ENCODE data around the gene FBLN7. TPM values are rescaled to one million over a fixed set of nuclear protein-coding genes. Genes with fewer than 3 reads are reported as not detected.

Gene FBLN7
- total RNA-seq, 1 donor from 2014 or later, result 19.1 TPM

- Mint-ChIP-seq H3K4me3 (no peak overlapping the region), H3K27ac (ENCODE audit: unreplicated experiment) (no peak overlapping the region)
- no peak for DNase-seq (ENCODE audit: low read depth, low spot score)
Measured at GRCh38 chr2:112216167-112216566, 78.0 kb downstream of the FBLN7 start.

GRCh38 chr2:112217854-112218253 lies 79.7 kb downstream of the FBLN7 start:
- Mint-ChIP-seq H3K27ac (ENCODE audit: unreplicated experiment) (no peak overlapping the region), H3K4me1 (no peaks in the 10 kb centered on the region), H3K9me3 (peaks cover 16% of the 10 kb centered on the region), H3K4me3 (no peak overlapping the region), H3K36me3 (ENCODE audit: low read depth) (peaks cover 37% of the 10 kb centered on the region), H3K27me3 (ENCODE audit: low read depth) (no peaks in the 10 kb centered on the region)
- TF ChIP-seq CTCF (conservative IDR thresholded peaks at IDR 0.05), result no peak
- DNase-seq (ENCODE audit: low read depth, low spot score), result no peak

More at GRCh38 chr2:112216167-112216566, 78.0 kb downstream of the FBLN7 start:
- peaks cover 30% of the 10 kb centered on the region for H3K36me3 Mint-ChIP-seq (ENCODE audit: low read depth)
- H3K4me1 Mint-ChIP-seq, result no peaks in the 10 kb centered on the region
- H3K27me3 Mint-ChIP-seq (ENCODE audit: low read depth), result no peaks in the 10 kb centered on the region
- H3K9me3 Mint-ChIP-seq, result peaks cover 9% of the 10 kb centered on the region
- TF ChIP-seq CTCF (conservative IDR thresholded peaks at IDR 0.05), result no peak

GRCh38 chr2:112220186-112220585 lies 82.0 kb downstream of the FBLN7 start:
- H3K36me3 Mint-ChIP-seq (ENCODE audit: low read depth), result peaks cover 27% of the 10 kb centered on the region
- TF ChIP-seq CTCF (conservative IDR thresholded peaks at IDR 0.05), result no peak
- no peak for DNase-seq (ENCODE audit: low read depth, low spot score)
- H3K4me1 Mint-ChIP-seq, result no peaks in the 10 kb centered on the region
- no peak overlapping the region for H3K4me3 Mint-ChIP-seq
- peaks cover 16% of the 10 kb centered on the region for H3K9me3 Mint-ChIP-seq
- H3K27ac Mint-ChIP-seq (ENCODE audit: unreplicated experiment), result no peak overlapping the region
- H3K27me3 Mint-ChIP-seq (ENCODE audit: low read depth), result no peaks in the 10 kb centered on the region

- no peak for DNase-seq (ENCODE audit: low read depth, low spot score)
- Mint-ChIP-seq H3K4me1 (no peaks in the 10 kb centered on the region), H3K9me3 (peaks cover 16% of the 10 kb centered on the region), H3K27me3 (ENCODE audit: low read depth) (no peaks in the 10 kb centered on the region), H3K36me3 (ENCODE audit: low read depth) (peaks cover 27% of the 10 kb centered on the region), H3K27ac (ENCODE audit: unreplicated experiment) (no peak overlapping the region), H3K4me3 (no peak overlapping the region)
- no peak for TF ChIP-seq CTCF (conservative IDR thresholded peaks at IDR 0.05)
Measured at GRCh38 chr2:112220831-112221230, 82.6 kb downstream of the FBLN7 start.

GRCh38 chr2:112229348-112229747 lies 91.2 kb downstream of the FBLN7 start:
- Mint-ChIP-seq H3K27ac (ENCODE audit: unreplicated experiment) (no peak overlapping the region), H3K4me3 (no peak overlapping the region), H3K4me1 (no peaks in the 10 kb centered on the region), H3K36me3 (ENCODE audit: low read depth) (peaks cover 16% of the 10 kb centered on the region), H3K27me3 (ENCODE audit: low read depth) (no peaks in the 10 kb centered on the region), H3K9me3 (no peaks in the 10 kb centered on the region)
- no peak for DNase-seq (ENCODE audit: low read depth, low spot score)
- TF ChIP-seq CTCF (conservative IDR thresholded peaks at IDR 0.05), result no peak

GRCh38 chr2:112230371-112230770 lies 92.2 kb downstream of the FBLN7 start:
- TF ChIP-seq CTCF (conservative IDR thresholded peaks at IDR 0.05), result no peak
- Mint-ChIP-seq H3K36me3 (ENCODE audit: low read depth) (peaks cover 16% of the 10 kb centered on the region), H3K4me1 (no peaks in the 10 kb centered on the region), H3K9me3 (no peaks in the 10 kb centered on the region), H3K4me3 (no peak overlapping the region), H3K27ac (ENCODE audit: unreplicated experiment) (no peak overlapping the region), H3K27me3 (ENCODE audit: low read depth) (no peaks in the 10 kb centered on the region)
- DNase-seq (ENCODE audit: low read depth, low spot score), result no peak

Data from neural crest cell (in vitro differentiated cells).